Endothelial cell of umbilical vein (primary cell): ENCODE data around the gene KLHL35. TPM values are rescaled to one million over a fixed set of nuclear protein-coding genes. Genes with fewer than 3 reads are reported as not detected.

Source experiments
- BruUV-seq: library from RNA; stranded (reverse); fragments of 400-500 nt; replicated peaks from 2 replicates; lab custom pipeline; 2021; lab: Mats Ljungman, UMichigan
- CTCF ChIA-PET: fragments of 300-600, 350-600 bp; sonication (Branson Sonifier 250); formaldehyde crosslinking; loops from one replicate; lab custom pipeline; 2021; ENCODE audit warnings: antibody characterized with exemption, inconsistent platforms; lab: Charles Lee
- POLR2A ChIA-PET: fragments of 300-600, 350-600 bp; sonication (Branson Sonifier 250); formaldehyde crosslinking; loops from one replicate; lab custom pipeline; 2021; ENCODE audit warnings: antibody characterized with exemption, inconsistent platforms; lab: Charles Lee
- DNase-seq: peaks from one replicate; pipeline ENCODE4 v3.0.0-alpha.2; 2011; ENCODE audit warnings: low read depth, low spot score
- FAIRE-seq: peaks from 2 replicates; lab custom pipeline; 2011; peaks lifted over from hg19 to GRCh38; lab: Jason Lieb, UNC
- H2AFZ ChIP-seq: 2 replicates; pipeline ENCODE4 v1.6.0; 2012; ENCODE audit warnings: low read depth, low read length, control low read depth, inconsistent platforms
- H3K27ac ChIP-seq: 2 replicates; pipeline ENCODE4 v1.5.1; 2011; ENCODE audit warnings: low read depth, mild to moderate bottlenecking, control low read depth, low read length, moderate library complexity; ENCODE audit not compliant: insufficient read depth
- H3K27me3 ChIP-seq, 2 experiments: 2 replicates each; pipeline versions ENCODE4 v1.6.0 to v1.6.1; 2011; ENCODE audit warnings: low read length in 2 of 2, mixed read lengths in 1 of 2; ENCODE audit not compliant: control insufficient read depth in 2 of 2, insufficient read depth in 2 of 2
- H3K36me3 ChIP-seq, 2 experiments: 2 replicates in 1 of 2; 3 replicates in 1 of 2; pipeline ENCODE4 v1.5.1; 2011; ENCODE audit warnings: low read length in 2 of 2, mild to moderate bottlenecking in 1 of 2, moderate library complexity in 1 of 2; ENCODE audit not compliant: control insufficient read depth in 2 of 2, insufficient read depth in 2 of 2; ENCODE audit errors: extremely low read depth in 1 of 2
- H3K4me1 ChIP-seq: 3 replicates; pipeline ENCODE4 v1.5.1; 2011; ENCODE audit warnings: mild to moderate bottlenecking, low read length; ENCODE audit not compliant: control insufficient read depth, insufficient read depth; ENCODE audit errors: extremely low read depth
- H3K4me2 ChIP-seq: 2 replicates; pipeline ENCODE4 v1.6.1; 2011; ENCODE audit warnings: low read length, control low read depth, mixed read lengths; ENCODE audit not compliant: insufficient read depth
- H3K4me3 ChIP-seq, 3 experiments: fragments of 200-600 bp in 1 of 3; sonication (generic), shearing (Covaris generic) in 1 of 3; replicated peaks in 1 of 3; 2 replicates each; pipeline ENCODE4 v1.5.1; 2011 to 2016; ENCODE audit warnings: control low read depth in 3 of 3, low read length in 3 of 3, mild to moderate bottlenecking in 2 of 3, inconsistent platforms in 1 of 3, low read depth in 1 of 3, moderate library complexity in 1 of 3; ENCODE audit not compliant: insufficient read depth in 1 of 3
- H3K79me2 ChIP-seq: 2 replicates; pipeline ENCODE4 v1.6.0; 2012; ENCODE audit warnings: low read length, inconsistent platforms; ENCODE audit not compliant: control insufficient read depth, insufficient read depth
- H3K9ac ChIP-seq: replicated peaks from 2 replicates; pipeline ENCODE3; 2011; ENCODE audit warnings: low read length, control low read depth; ENCODE audit not compliant: insufficient read depth; ENCODE audit errors: extremely low read depth
- H3K9me1 ChIP-seq: replicated peaks from 3 replicates; pipeline ENCODE4 v1.6.0; 2011; ENCODE audit warnings: mild to moderate bottlenecking, low read length; ENCODE audit not compliant: control insufficient read depth, insufficient read depth; ENCODE audit errors: extremely low read depth
- H3K9me3 ChIP-seq: replicated peaks from 2 replicates; pipeline ENCODE4 v1.5.1; 2012; ENCODE audit warnings: low read length, inconsistent platforms; ENCODE audit not compliant: control insufficient read depth, insufficient read depth
- H4K20me1 ChIP-seq: replicated peaks from 2 replicates; pipeline ENCODE3; 2011; ENCODE audit warnings: mild to moderate bottlenecking, low read length; ENCODE audit not compliant: control insufficient read depth, insufficient read depth; ENCODE audit errors: extremely low read depth
- CTCF ChIP-seq, 2 donors: IDR thresholded peaks; 1 replicate in 1 of 2; 2 replicates in 1 of 2; pipeline ENCODE4 v1.5.1; 2011; ENCODE audit warnings: low read length in 2 of 2, mild to moderate bottlenecking in 2 of 2, moderate library complexity in 2 of 2, control low read depth in 1 of 2, inconsistent platforms in 1 of 2, low read depth in 1 of 2; ENCODE audit not compliant: insufficient read depth in 1 of 2; ENCODE audit errors: extremely low read depth in 1 of 2
- EZH2 ChIP-seq: IDR thresholded peaks from 2 replicates; pipeline ENCODE4 v1.6.1; 2012; ENCODE audit warnings: borderline replicate concordance, low read depth, mild to moderate bottlenecking, moderate library complexity, low read length, inconsistent platforms; ENCODE audit not compliant: severe bottlenecking
- FOS ChIP-seq: IDR thresholded peaks from 2 replicates; pipeline ENCODE4 v1.6.1; 2011; ENCODE audit warnings: mild to moderate bottlenecking, low read length, moderate library complexity, borderline replicate concordance; ENCODE audit not compliant: insufficient read depth
- GATA2 ChIP-seq: IDR thresholded peaks from 2 replicates; pipeline ENCODE4 v1.7.0; 2011; ENCODE audit warnings: low read depth, mild to moderate bottlenecking, moderate library complexity, mixed read lengths, low read length; ENCODE audit not compliant: insufficient read length, insufficient read depth
- JUN ChIP-seq: IDR thresholded peaks from 2 replicates; pipeline ENCODE4 v1.6.1; 2011; ENCODE audit warnings: borderline replicate concordance, low read depth; ENCODE audit not compliant: insufficient read length, insufficient read depth
- MAX ChIP-seq: IDR thresholded peaks from 2 replicates; pipeline ENCODE4 v1.6.1; 2011; ENCODE audit not compliant: insufficient read depth, insufficient read length
- MYC ChIP-seq: IDR thresholded peaks from one replicate; pipeline ENCODE4 v1.6.1; 2011; ENCODE audit warnings: mild to moderate bottlenecking, low read depth, low read length
- POLR2A ChIP-seq: IDR thresholded peaks from 2 replicates; pipeline ENCODE4 v1.6.1; 2012; ENCODE audit warnings: low read depth, mild to moderate bottlenecking, control low read depth, low read length
- POLR2AphosphoS5 ChIP-seq: IDR thresholded peaks from 2 replicates; pipeline ENCODE4 v1.6.1; 2012; ENCODE audit warnings: low read depth, mild to moderate bottlenecking, control low read depth, low read length, moderate library complexity; ENCODE audit not compliant: insufficient read depth
- dilution Hi-C: fragments of 300-500 bp; cut with MboI; formaldehyde crosslinking; loops from one replicate; pipeline ENCODE4 v1.15.0; 2019; ENCODE audit warnings: low sequenced_read_pairs; ENCODE audit not compliant: extremely low pct_ligation_motif_present
- intact Hi-C: fragments of 100-400 bp; cut with micrococcal nuclease; formaldehyde crosslinking; loops from one replicate; pipeline ENCODE4 v1.10.0; 2022
- polyA plus RNA-seq, 4 experiments: library from polyadenylated mRNA; depleted of rRNA in 3 of 4; stranded (reverse) in 3 of 4; unstranded in 1 of 4; fragments of >200 nt; gene quantifications; 2 replicates each; pipeline versions ENCODE4 v1.2.1 to v1.2.3, GENCODE V29; 2011 to 2012; ENCODE audit warnings: missing spikeins in 1 of 4
- total RNA-seq: library from RNA; stranded (reverse); gene quantifications from 2 replicates; pipeline ENCODE4 v1.2.3, GENCODE V29; 2021

The KLHL35 gene
- total and polyA plus RNA-seq, 2 donors (not counting 3 experiments of a cell fraction or from before 2014, with no cell fraction given) = 0.97 to 2.3 TPM

- dilution Hi-C loops = no loop called here
Measured at GRCh38 chr11:75429902-75430713, 2.9 kb downstream of the KLHL35 start.

More at GRCh38 chr11:75429902-75430713, 2.9 kb downstream of the KLHL35 start:
- H4K20me1 ChIP-seq = no peaks in the 10 kb centered on the region
- peak overlapping the region; percentile 8 for H3K4me2 ChIP-seq
- ChIA-PET CTCF (interaction anchor here (1.1 to 1.6 kb wide), 3 partner anchors 22 to 104 kb away, joined by 3 to 7 read pairs (median 7); no protein-coding TSS in a partner anchor), POLR2A (no interaction called here)
- TF ChIP-seq EZH2 = peak; percentile 92
- TF ChIP-seq MAX = no peak
- TF ChIP-seq CTCF (IDR thresholded peaks at IDR 0.05; ENCODE audit: extremely low read depth in 1 of 2, insufficient read depth in 1 of 2, low read depth in 1 of 2, low read length in 2 of 2) = no peak
- no peak for TF ChIP-seq GATA2
- TF ChIP-seq MYC = peak; percentile 16
- no peak for TF ChIP-seq JUN
- no peak for TF ChIP-seq FOS
- no peak for TF ChIP-seq POLR2A
- no peak for TF ChIP-seq POLR2AphosphoS5
- peak; percentile 37 for FAIRE-seq
- no peak overlapping the region for H3K9ac ChIP-seq
- H2AFZ ChIP-seq = peak overlapping the region; percentile 28
- H3K9me1 ChIP-seq = no peaks in the 10 kb centered on the region
- H3K9me3 ChIP-seq = no peaks in the 10 kb centered on the region
- H3K36me3 ChIP-seq = peaks cover 0 to 3% of the 10 kb centered on the region in 2 experiments
- DNase-seq = peak; percentile 64
- H3K4me1 ChIP-seq = peaks cover 9% of the 10 kb centered on the region
- BruUV-seq = no TSS peak
- peak overlapping the region in 1 of 3 experiments; percentile 4 for H3K4me3 ChIP-seq
- peaks cover 26 to 29% of the 10 kb centered on the region in 2 experiments for H3K27me3 ChIP-seq
- intact Hi-C loops = loop anchor here (5.0 kb wide), 1 partner anchor 43 kb away; no protein-coding TSS in a partner anchor
- no peaks in the 10 kb centered on the region for H3K79me2 ChIP-seq
- no peak overlapping the region for H3K27ac ChIP-seq
